DND-41 (cell line): ENCODE measurements around the gene FADS1.

Experiments
- ATAC-seq: fragments of 200-7000 bp; cut with Tn5 transposase; 3 replicates; pipeline ENCODE4 v1.9.1; 2021; ENCODE audit warnings: low read depth; ENCODE audit not compliant: insufficient read depth
- DNase-seq: peaks from one replicate; pipeline ENCODE4 v3.0.0-alpha.2; 2020
- H2AFZ ChIP-seq: 2 replicates; pipeline ENCODE4 v1.6.0; 2012; ENCODE audit warnings: low read depth, low read length
- H3K27ac ChIP-seq: 2 replicates; pipeline ENCODE4 v1.5.1; 2012; ENCODE audit warnings: low read length, inconsistent platforms
- H3K27me3 ChIP-seq: fragments of 200-600 bp; sonication (generic); 2 replicates; pipeline ENCODE4 v1.6.0; 2012; ENCODE audit warnings: low read length, mild to moderate bottlenecking, inconsistent platforms; ENCODE audit not compliant: insufficient read depth, poor library complexity
- H3K36me3 ChIP-seq: 2 replicates; pipeline ENCODE4 v1.5.1; 2012; ENCODE audit warnings: low read length, inconsistent platforms; ENCODE audit not compliant: insufficient read depth
- H3K4me1 ChIP-seq: 2 replicates; pipeline ENCODE4 v1.5.1; 2012; ENCODE audit warnings: mild to moderate bottlenecking, low read length; ENCODE audit not compliant: insufficient read depth
- H3K4me2 ChIP-seq: 2 replicates; pipeline ENCODE4 v1.6.0; 2012; ENCODE audit warnings: mild to moderate bottlenecking, moderate library complexity, low read length, inconsistent platforms; ENCODE audit not compliant: insufficient read depth
- H3K4me3 ChIP-seq, 2 experiments: fragments of 200-600 bp in 1 of 2; shearing (Covaris generic) in 1 of 2; 2 replicates each; pipeline ENCODE4 v1.5.1; 2012 to 2016; ENCODE audit warnings: inconsistent platforms in 2 of 2, low read length in 2 of 2, mild to moderate bottlenecking in 2 of 2, low read depth in 1 of 2, moderate library complexity in 1 of 2
- H3K79me2 ChIP-seq: 2 replicates; pipeline ENCODE4 v1.6.0; 2012; ENCODE audit warnings: low read length, inconsistent platforms; ENCODE audit not compliant: insufficient read depth
- H3K9ac ChIP-seq: 2 replicates; pipeline ENCODE4 v1.6.0; 2012; ENCODE audit warnings: low read depth, mild to moderate bottlenecking, inconsistent platforms, low read length, moderate library complexity
- H3K9me3 ChIP-seq: 2 replicates; pipeline ENCODE4 v1.5.1; 2012; ENCODE audit warnings: low read length, moderate library complexity, mild to moderate bottlenecking, inconsistent platforms; ENCODE audit not compliant: insufficient read depth, severe bottlenecking
- H4K20me1 ChIP-seq: 2 replicates; pipeline ENCODE4 v1.6.0; 2012; ENCODE audit warnings: low read length; ENCODE audit not compliant: insufficient read depth
- EZH2 ChIP-seq: IDR thresholded peaks from 3 replicates; pipeline ENCODE4 v1.6.1; 2012; ENCODE audit warnings: borderline replicate concordance, low read depth, mild to moderate bottlenecking, moderate library complexity, low read length, inconsistent platforms; ENCODE audit not compliant: severe bottlenecking
- TF ChIP-seq, protein P1 (sequence below): IDR thresholded peaks from 2 replicates; pipeline ENCODE4 v1.5.1; 2012; ENCODE audit warnings: borderline replicate concordance, low read length, moderate library complexity, mild to moderate bottlenecking; ENCODE audit not compliant: poor library complexity, severe bottlenecking; ENCODE audit errors: extremely low read depth

Gene FADS1

DNA sequence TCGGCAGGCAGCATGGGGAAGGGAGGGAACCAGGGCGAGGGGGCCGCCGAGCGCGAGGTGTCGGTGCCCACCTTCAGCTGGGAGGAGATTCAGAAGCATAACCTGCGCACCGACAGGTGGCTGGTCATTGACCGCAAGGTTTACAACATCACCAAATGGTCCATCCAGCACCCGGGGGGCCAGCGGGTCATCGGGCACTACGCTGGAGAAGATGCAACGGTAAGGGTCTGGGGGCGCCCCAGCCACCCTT lies 11.5 kb upstream of the FADS1 start:
- peak overlapping the region; percentile 50; the same call in 1 of the 2 replicates for H2AFZ ChIP-seq
- TF ChIP-seq EZH2, result no peak
- TF ChIP-seq, protein P1, sequence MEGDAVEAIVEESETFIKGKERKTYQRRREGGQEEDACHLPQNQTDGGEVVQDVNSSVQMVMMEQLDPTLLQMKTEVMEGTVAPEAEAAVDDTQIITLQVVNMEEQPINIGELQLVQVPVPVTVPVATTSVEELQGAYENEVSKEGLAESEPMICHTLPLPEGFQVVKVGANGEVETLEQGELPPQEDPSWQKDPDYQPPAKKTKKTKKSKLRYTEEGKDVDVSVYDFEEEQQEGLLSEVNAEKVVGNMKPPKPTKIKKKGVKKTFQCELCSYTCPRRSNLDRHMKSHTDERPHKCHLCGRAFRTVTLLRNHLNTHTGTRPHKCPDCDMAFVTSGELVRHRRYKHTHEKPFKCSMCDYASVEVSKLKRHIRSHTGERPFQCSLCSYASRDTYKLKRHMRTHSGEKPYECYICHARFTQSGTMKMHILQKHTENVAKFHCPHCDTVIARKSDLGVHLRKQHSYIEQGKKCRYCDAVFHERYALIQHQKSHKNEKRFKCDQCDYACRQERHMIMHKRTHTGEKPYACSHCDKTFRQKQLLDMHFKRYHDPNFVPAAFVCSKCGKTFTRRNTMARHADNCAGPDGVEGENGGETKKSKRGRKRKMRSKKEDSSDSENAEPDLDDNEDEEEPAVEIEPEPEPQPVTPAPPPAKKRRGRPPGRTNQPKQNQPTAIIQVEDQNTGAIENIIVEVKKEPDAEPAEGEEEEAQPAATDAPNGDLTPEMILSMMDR, result no peak
- H3K4me1 ChIP-seq, result peaks cover 55% of the 10 kb centered on the region
- H3K27ac ChIP-seq, result peak overlapping the region; percentile 99
- DNase-seq (no peak), ATAC-seq (no peak)
- H3K9me3 ChIP-seq, result no peaks in the 10 kb centered on the region
- H4K20me1 ChIP-seq, result peaks cover 41% of the 10 kb centered on the region
- H3K9ac ChIP-seq, result peak overlapping the region; percentile 90
- peak overlapping the region; percentile 81 for H3K4me2 ChIP-seq
- peak overlapping the region; percentile 46 to 84 for H3K4me3 ChIP-seq
- peaks cover 52% of the 10 kb centered on the region for H3K36me3 ChIP-seq
- H3K79me2 ChIP-seq, result peaks cover 65% of the 10 kb centered on the region
- no peaks in the 10 kb centered on the region for H3K27me3 ChIP-seq

DNA sequence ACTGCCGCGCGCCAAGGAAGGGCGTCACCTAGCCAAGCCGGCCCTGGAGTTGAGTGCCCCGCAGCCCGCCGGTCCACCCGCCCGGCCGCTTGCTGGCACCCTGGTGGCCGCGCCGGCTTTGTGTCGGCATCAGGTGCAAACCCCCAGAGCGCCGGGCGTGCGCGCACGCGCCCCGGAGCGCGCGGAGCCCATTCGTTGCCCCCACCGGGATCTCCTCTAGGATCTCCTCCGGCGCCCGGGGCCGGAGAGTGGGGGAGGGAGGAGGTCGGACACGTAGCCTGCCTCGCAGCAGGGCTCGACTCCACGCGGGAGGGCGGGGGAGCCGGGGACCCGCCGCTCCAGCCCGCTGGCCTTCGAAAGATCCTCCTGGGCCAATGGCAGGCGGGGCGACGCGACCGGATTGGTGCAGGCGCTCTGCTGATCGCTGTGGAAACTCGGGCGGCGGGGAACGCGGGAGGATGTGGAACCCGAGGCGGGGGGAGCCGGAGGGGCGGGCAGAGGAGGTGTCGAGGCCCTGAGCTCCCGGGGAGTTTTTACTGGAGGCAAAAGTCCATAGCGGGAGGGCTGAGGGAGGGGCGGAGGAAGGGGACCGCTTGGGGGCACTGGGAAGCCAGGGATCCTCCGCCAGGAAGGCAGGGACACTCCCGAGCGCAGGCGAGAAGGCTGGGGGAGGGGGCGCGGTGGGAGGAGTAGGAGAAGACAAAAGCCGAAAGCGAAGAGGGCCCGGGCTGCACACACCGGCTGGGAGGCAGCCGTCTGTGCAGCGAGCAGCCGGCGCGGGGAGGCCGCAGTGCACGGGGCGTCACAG lies 11.0 kb upstream of the FADS1 start, which contains the start of gene FADS2:
FADS2 (plus strand) TSS at position 730 of the 808 bp plus-strand sequence. CDS start 91 bp downstream, outside the sequence.
- peak within 1 kb of the TSS; percentile 64 for H2AFZ ChIP-seq
- H3K27ac ChIP-seq, result peak within 1 kb of the TSS; percentile 99
- peak within 1 kb of the TSS; percentile 90 for H3K9ac ChIP-seq
- H3K36me3 ChIP-seq, result peaks cover 46% of the 10 kb centered on the region
- H3K4me3 ChIP-seq, result peak within 1 kb of the TSS; percentile 46 to 84
- no peaks in the 10 kb centered on the region for H3K27me3 ChIP-seq
- DNase-seq (peak; percentile 96), ATAC-seq (peak; percentile 82)
- peak within 1 kb of the TSS; percentile 81 for H3K4me2 ChIP-seq
- H3K79me2 ChIP-seq, result peaks cover 60% of the 10 kb centered on the region
- TF ChIP-seq, protein P1, result peak; percentile 25
- TF ChIP-seq EZH2, result no peak
- peaks cover 39% of the 10 kb centered on the region for H4K20me1 ChIP-seq
- peaks cover 50% of the 10 kb centered on the region for H3K4me1 ChIP-seq
- H3K9me3 ChIP-seq, result no peaks in the 10 kb centered on the region

DNA sequence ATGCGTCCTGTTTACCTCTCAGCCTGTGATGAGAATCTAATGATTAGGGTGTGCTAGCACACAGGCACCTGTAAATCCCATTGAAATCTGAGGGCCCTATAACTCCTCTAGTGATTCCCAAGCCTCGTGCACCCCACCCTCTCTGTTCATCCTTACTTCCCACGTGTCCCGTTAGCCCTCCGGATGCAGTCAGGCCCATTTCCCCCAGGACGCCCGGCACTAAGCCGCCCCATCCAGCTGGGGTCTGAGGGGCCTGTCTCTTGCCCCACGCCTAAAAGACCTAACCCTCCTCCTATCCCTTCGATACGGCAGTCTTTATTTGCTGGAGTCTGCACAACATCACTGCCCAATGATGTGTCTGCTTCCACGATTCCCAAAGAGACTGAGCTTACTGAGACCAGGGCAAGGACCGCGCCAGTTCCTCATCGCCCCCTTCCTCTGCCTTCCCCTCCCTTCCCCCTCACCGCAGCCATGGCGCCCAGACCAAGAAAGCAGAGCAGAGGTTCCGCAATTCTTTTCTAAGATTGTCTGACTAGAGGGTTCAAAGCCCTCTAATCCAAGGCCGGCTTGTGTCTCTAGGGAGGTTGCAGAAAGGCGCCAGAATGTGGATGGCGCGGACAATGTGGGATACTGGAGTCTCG lies 10.2 kb upstream of the FADS1 start:
- Histone ChIP-seq H3K79me2 (peaks cover 53% of the 10 kb centered on the region), H3K27ac (peak overlapping the region; percentile 99), H3K27me3 (no peaks in the 10 kb centered on the region), H3K9ac (peak overlapping the region; percentile 90), H3K36me3 (peaks cover 39% of the 10 kb centered on the region), H3K4me1 (peaks cover 42% of the 10 kb centered on the region), H3K4me2 (peak overlapping the region; percentile 81), H4K20me1 (peaks cover 31% of the 10 kb centered on the region), H2AFZ (peak overlapping the region; percentile 64), H3K9me3 (no peaks in the 10 kb centered on the region), H3K4me3 (peak overlapping the region; percentile 46 to 84)
- TF ChIP-seq EZH2, result no peak
- TF ChIP-seq, protein P1, result no peak
- DNase-seq (peak; percentile 69), ATAC-seq (peak; percentile 27)
